GM12878 (cell line): ENCODE measurements around the gene ALKBH1. TPM values are rescaled to one million over a fixed set of nuclear protein-coding genes. Genes with fewer than 3 reads are reported as not detected.

ENCODE experiments used
- ATAC-seq: fragments of 200-7000 bp; cut with Tn5 transposase; 3 replicates; pipeline ENCODE4 v1.9.1; 2020; ENCODE audit warnings: mild to moderate bottlenecking, moderate library complexity
- Bru-seq: library from RNA; stranded (reverse); fragments of 400-500 nt; gene quantifications from one replicate; lab custom pipeline; 2021; lab: Mats Ljungman, UMichigan
- BruChase-seq, 2 experiments: library from RNA; stranded (reverse); fragments of 400-500 nt; gene quantifications; one replicate each; lab custom pipeline; 2021; lab: Mats Ljungman, UMichigan
- BruUV-seq: library from RNA; stranded (reverse); fragments of 400-500 nt; replicated peaks from 2 replicates; lab custom pipeline; 2021; lab: Mats Ljungman, UMichigan
- CTCF ChIA-PET: fragments of 300-600 bp; sonication (Branson Sonifier 250); formaldehyde crosslinking; extraction: SDS; loops from one replicate; lab custom pipeline; 2021; ENCODE audit warnings: inconsistent platforms; lab: Yijun Ruan, JAX
- POLR2A ChIA-PET: fragments of 350-600 bp; formaldehyde crosslinking; extraction: SDS; loops from one replicate; lab custom pipeline; 2021; ENCODE audit warnings: inconsistent platforms; lab: Charles Lee
- RAD21 ChIA-PET: fragments of 300-600 bp; sonication (Branson Sonifier 250); formaldehyde crosslinking; loops from one replicate; lab custom pipeline; 2023; ENCODE audit warnings: antibody characterized with exemption; ENCODE audit not compliant: unreplicated experiment; lab: Charles Lee
- SMC1A ChIA-PET: fragments of 300-600 bp; sonication (Branson Sonifier 250); formaldehyde crosslinking; loops from one replicate; lab custom pipeline; 2023; ENCODE audit not compliant: unreplicated experiment, uncharacterized antibody; lab: Charles Lee
- DNase-seq: peaks from one replicate; pipeline ENCODE4 v3.0.0-alpha.2; 2011; ENCODE audit warnings: low read depth, low spot score
- FAIRE-seq: peaks from 3 replicates; lab custom pipeline; 2011; peaks lifted over from hg19 to GRCh38; lab: Jason Lieb, UNC
- H2AFZ ChIP-seq: 2 replicates; pipeline ENCODE4 v1.6.0; 2011; ENCODE audit warnings: low read depth, low read length, control low read depth; ENCODE audit not compliant: control insufficient read depth
- H3K27ac ChIP-seq: 2 replicates; pipeline ENCODE4 v1.5.1; 2011; ENCODE audit warnings: control low read depth; ENCODE audit not compliant: control insufficient read depth, insufficient read depth
- H3K27me3 ChIP-seq, 2 experiments: replicated peaks in 1 of 2; 2 replicates each; pipeline versions ENCODE4 v1.6.0 to v1.6.1; 2011; ENCODE audit warnings: low read length in 1 of 2; ENCODE audit not compliant: control insufficient read depth in 2 of 2, insufficient read depth in 2 of 2
- H3K36me3 ChIP-seq, 2 experiments: 2 replicates each; pipeline ENCODE4 v1.5.1; 2011; ENCODE audit warnings: low read length in 1 of 2; ENCODE audit not compliant: control insufficient read depth in 2 of 2, insufficient read depth in 2 of 2
- H3K4me1 ChIP-seq: 2 replicates; pipeline ENCODE4 v1.6.1; 2011; ENCODE audit warnings: mild to moderate bottlenecking, low read length, moderate library complexity, mixed read lengths; ENCODE audit not compliant: control insufficient read depth, insufficient read depth
- H3K4me2 ChIP-seq: 2 replicates; pipeline ENCODE4 v1.6.0; 2011; ENCODE audit warnings: control low read depth; ENCODE audit not compliant: control insufficient read depth, insufficient read depth
- H3K4me3 ChIP-seq: fragments of 200-600 bp; sonication (generic); 2 replicates; pipeline ENCODE4 v1.5.1; 2016
- H3K79me2 ChIP-seq: 2 replicates; pipeline ENCODE4 v1.6.0; 2011; ENCODE audit warnings: low read length; ENCODE audit not compliant: control insufficient read depth, insufficient read depth
- H3K9ac ChIP-seq: 2 replicates; pipeline ENCODE4 v1.8.0; 2011; ENCODE audit warnings: low read length, control low read depth, mixed read lengths; ENCODE audit not compliant: control insufficient read depth, insufficient read depth
- H3K9me3 ChIP-seq: replicated peaks from 3 replicates; pipeline ENCODE4 v1.5.1; 2011; ENCODE audit warnings: mild to moderate bottlenecking, low read length; ENCODE audit not compliant: control insufficient read depth, insufficient read depth
- H4K20me1 ChIP-seq: 2 replicates; pipeline ENCODE4 v1.6.0; 2011; ENCODE audit not compliant: control insufficient read depth, insufficient read depth
- BRCA1 ChIP-seq: IDR thresholded peaks from 2 replicates; pipeline ENCODE4 v1.6.1; 2011; ENCODE audit warnings: low read depth, low read length, improper control_type of control experiment
- CBFB ChIP-seq: IDR thresholded peaks from 2 replicates; pipeline ENCODE4 v1.6.1; 2016; ENCODE audit warnings: antibody characterized with exemption, low read depth
- ELK1 ChIP-seq: IDR thresholded peaks from 2 replicates; pipeline ENCODE4 v1.6.1; 2012; ENCODE audit warnings: low read depth, low read length, improper control_type of control experiment
- HCFC1 ChIP-seq: fragments of 150-350 bp; IDR thresholded peaks from 2 replicates; pipeline ENCODE4 v1.6.1; 2014; ENCODE audit warnings: low read length
- KDM1A ChIP-seq: fragments of 200-600 bp; sonication (generic); IDR thresholded peaks from 2 replicates; pipeline ENCODE4 v1.6.1; 2016; ENCODE audit warnings: borderline replicate concordance
- KLF5 ChIP-seq: fragments of 450-650 bp; IDR thresholded peaks from 2 replicates; pipeline ENCODE4 v1.6.1; 2014; ENCODE audit warnings: mild to moderate bottlenecking; ENCODE audit not compliant: partially characterized antibody
- NFYB ChIP-seq: IDR thresholded peaks from 2 replicates; pipeline ENCODE4 v1.6.1; 2011; ENCODE audit warnings: low read depth, mild to moderate bottlenecking, low read length, improper control_type of control experiment, moderate library complexity; ENCODE audit not compliant: insufficient read depth
- RCOR1 ChIP-seq: conservative IDR thresholded peaks from 2 replicates; pipeline ENCODE4 v1.6.1; 2012; ENCODE audit warnings: low read depth, low read length, improper control_type of control experiment
- RFX5 ChIP-seq: IDR thresholded peaks from 2 replicates; pipeline ENCODE4 v1.6.1; 2011; ENCODE audit warnings: low read depth, low read length, improper control_type of control experiment
- SIN3A ChIP-seq: IDR thresholded peaks from 2 replicates; pipeline ENCODE4 v1.6.1; 2012; ENCODE audit warnings: low read depth, low read length, improper control_type of control experiment
- SIX5 ChIP-seq: IDR thresholded peaks from 2 replicates; pipeline ENCODE4 v1.6.1; 2011; ENCODE audit warnings: mild to moderate bottlenecking, low read depth, low read length, moderate library complexity; ENCODE audit not compliant: severe bottlenecking
- SUPT20H ChIP-seq: IDR thresholded peaks from 2 replicates; pipeline ENCODE4 v1.6.1; 2011; ENCODE audit warnings: low read depth, mild to moderate bottlenecking, low read length, moderate library complexity, borderline replicate concordance; ENCODE audit not compliant: control insufficient read depth
- TAF1 ChIP-seq: IDR thresholded peaks from 2 replicates; pipeline ENCODE4 v1.6.1; 2011; ENCODE audit warnings: mild to moderate bottlenecking, low read depth, low read length, borderline replicate concordance
- ZNF207 ChIP-seq: fragments of 450-650 bp; IDR thresholded peaks from 2 replicates; pipeline ENCODE4 v1.6.1; 2014; ENCODE audit warnings: antibody characterized with exemption, mild to moderate bottlenecking, borderline replicate concordance
- ZSCAN29 ChIP-seq: fragments of 450-650 bp; IDR thresholded peaks from 2 replicates; pipeline ENCODE4 v1.6.1; 2017; ENCODE audit warnings: mild to moderate bottlenecking, moderate library complexity
- WGBS: methylation state at CpG from one replicate; pipeline ENCODE4 v1.1.6; 2016; ENCODE audit warnings: low lambda C conversion rate; ENCODE audit not compliant: insufficient replicate concordance, insufficient coverage; ENCODE audit errors: missing lambda C conversion rate; 5-methylcytosine and 5-hydroxymethylcytosine counted together
- in situ Hi-C: fragments of 300-500 bp; cut with MboI; formaldehyde crosslinking; loops from 9 replicates; pipeline ENCODE4 v1.14.3; 2018; ENCODE audit warnings: mixed read lengths
- intact Hi-C: fragments of 100-400 bp; cut with micrococcal nuclease; formaldehyde crosslinking; loops from one replicate; pipeline ENCODE4 v1.14.2; 2022; ENCODE audit not compliant: unreplicated experiment
- long read RNA-seq, 2 experiments: library from polyadenylated mRNA; unstranded; transcript quantifications; one replicate each; pipeline ENCODE4 v2.0.0, GENCODE V29; 2019 to 2020
- polyA minus RNA-seq, 3 experiments: library from RNA; depleted of rRNA, polyadenylated mRNA; stranded (reverse); fragments of >200 nt; gene quantifications; 2 replicates each; pipeline ENCODE4 v1.2.3, GENCODE V29; 2011
- polyA plus RNA-seq, 11 experiments: library from polyadenylated mRNA; depleted of rRNA in 4 of 11; unstranded in 6 of 11; stranded (reverse) in 5 of 11; fragments of >200 nt; fragmentation: Nextera tagmentation in 4 of 11; fragmentation: Illumina TruSeq in 1 of 11; extraction: Ambion mirVana in 4 of 11; extraction: Trizol in 1 of 11; gene quantifications; 1 replicate in 1 of 11; 2 replicates in 10 of 11; pipeline versions ENCODE4 v1.2.1 to v1.2.3, GENCODE V29; 2011 to 2016; ENCODE audit warnings: inconsistent platforms in 2 of 11, missing spikeins in 2 of 11, low read depth in 1 of 11
- total RNA-seq, 4 experiments: library from RNA; depleted of rRNA in 3 of 4; stranded (reverse); fragments of >200 nt in 3 of 4; fragmentation: Illumina TruSeq in 1 of 4; extraction: Trizol in 1 of 4; gene quantifications; 2 replicates each; pipeline versions ENCODE4 v1.2.1 to v1.2.3, GENCODE V29; 2013 to 2021
- TF ChIP-seq, protein P1 (sequence below): fragments of 450-650 bp; IDR thresholded peaks from 2 replicates; pipeline ENCODE4 v1.6.1; 2017; ENCODE audit warnings: low read depth, mild to moderate bottlenecking, moderate library complexity

Gene ALKBH1
- 11.3 and 11.7 TPM in 2 replicates for total RNA-seq (2013; cell fraction: nucleolus; rRNA removed)
- 14.9 and 15.0 TPM in 2 replicates for total RNA-seq (2014; rRNA removed)
- 12.2 and 14.7 TPM in 2 replicates for total RNA-seq (2014; rRNA removed; fragmentation: Illumina TruSeq; extraction: Trizol)
- total RNA-seq (2021) = 15.4 and 18.9 TPM in 2 replicates
- 3.0 TPM for polyA plus RNA-seq (2011; ENCODE audit: low read depth)
- 24.1 and 27.0 TPM in 2 replicates for polyA plus RNA-seq (2011; rRNA removed)
- 17.6 and 18.5 TPM in 2 replicates for polyA plus RNA-seq (2011; cell fraction: cytosol; rRNA removed)
- 13.5 and 15.0 TPM in 2 replicates for polyA plus RNA-seq (2011; cell fraction: nucleus; rRNA removed)
- polyA plus RNA-seq (2012) = 7.8 and 8.1 TPM in 2 replicates
- 19.7 and 23.1 TPM in 2 replicates for polyA plus RNA-seq (2014; fragmentation: Illumina TruSeq; extraction: Trizol)
- polyA plus RNA-seq (2014; fragmentation: Nextera tagmentation; extraction: Ambion mirVana) = 1 to 10 TPM; 6.5 to 9.3 TPM
- polyA plus RNA-seq (2014; rRNA removed) = 13.5 and 15.2 TPM in 2 replicates
- 10 to 100 TPM; 19.8 to 23.4 TPM for polyA plus RNA-seq (2016; fragmentation: Nextera tagmentation; extraction: Ambion mirVana)
- 18.7 and 20.3 TPM in 2 replicates for polyA minus RNA-seq (2011; rRNA and poly(A)+ RNA removed)
- 4.0 and 7.5 TPM in 2 replicates for polyA minus RNA-seq (2011; cell fraction: cytosol; rRNA and poly(A)+ RNA removed)
- polyA minus RNA-seq (2011; cell fraction: nucleus; rRNA and poly(A)+ RNA removed) = 5.3 and 6.9 TPM in 2 replicates
- Bru-seq, nascent RNA = percentile 79 among the genes with signal in this experiment
- BruChase-seq, experiment 1, labeled RNA remaining after a 6-hour chase = percentile 69 among the genes with signal in this experiment
- BruChase-seq, experiment 2, labeled RNA remaining after a 2-hour chase = percentile 71 among the genes with signal in this experiment
- long read RNA-seq, experiment 1, transcript ALKBH1-201 (6 exons, 2,594 nt) = major isoform, 12 of 14 reads
- long read RNA-seq, experiment 1, partial matches to known transcripts = 0 of 14 reads
- long read RNA-seq, experiment 1, other reads (novel, unspliced or antisense) = 2 of 14 reads
- long read RNA-seq, experiment 2, transcript ALKBH1-201 (6 exons, 2,594 nt) = major isoform, 120 of 136 reads
- long read RNA-seq, experiment 2, partial matches to known transcripts = 8 of 136 reads
- long read RNA-seq, experiment 2, other reads (novel, unspliced or antisense) = 6 of 136 reads

DNA sequence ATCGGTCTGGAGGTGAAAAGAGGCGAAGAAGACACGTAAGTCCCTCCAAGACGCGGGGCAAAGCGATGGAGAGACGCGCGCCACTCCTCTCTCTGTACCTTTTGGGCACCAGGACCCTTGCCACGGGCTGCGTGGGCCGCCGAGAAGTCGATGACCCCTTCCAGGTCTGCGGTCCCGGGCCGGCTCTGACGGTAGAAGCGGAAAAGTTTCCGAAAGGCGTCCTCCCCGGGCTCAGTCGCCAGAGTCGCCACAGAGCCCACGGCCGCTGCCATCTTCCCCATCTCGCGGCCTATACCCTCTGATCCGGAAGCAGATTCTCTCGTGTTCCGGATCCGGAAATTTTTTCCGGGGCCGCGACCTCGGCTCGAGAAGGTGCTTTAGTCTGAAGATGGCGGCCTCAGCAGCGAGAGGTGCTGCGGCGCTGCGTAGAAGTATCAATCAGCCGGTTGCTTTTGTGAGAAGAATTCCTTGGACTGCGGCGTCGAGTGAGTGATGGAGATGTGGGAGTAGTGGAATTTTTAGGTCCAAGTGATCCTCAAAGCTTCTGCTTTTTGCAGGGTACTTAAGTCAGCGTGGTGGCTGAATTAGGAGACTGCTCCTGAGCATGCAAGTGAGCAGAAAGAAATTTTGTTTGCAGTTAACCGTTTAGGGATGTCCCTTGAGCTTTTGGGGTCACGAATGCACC lies at the start of gene ALKBH1, which contains the start of gene SLIRP:
Gene ALKBH1 (minus strand): TSS at position 300 of the 685 bp plus-strand sequence. CDS start 19 bp downstream, at position 281.
Gene SLIRP (plus strand): TSS at position 380 of the 685 bp plus-strand sequence. CDS start 9 bp downstream, at position 389.
- Histone ChIP-seq H3K36me3 (peaks cover 0 to 14% of the 10 kb centered on the region in 2 experiments; a peak in 3 of 4 replicates), H3K4me1 (peaks cover 7% of the 10 kb centered on the region), H3K27ac (peak within 1 kb of the TSS; percentile 64), H3K9ac (peak within 1 kb of the TSS; percentile 96), H3K27me3 (no peaks in the 10 kb centered on the region), H3K9me3 (no peaks in the 10 kb centered on the region), H3K4me2 (peak within 1 kb of the TSS; percentile 87), H3K79me2 (peaks cover 57% of the 10 kb centered on the region), H4K20me1 (no peaks in the 10 kb centered on the region; the same call in 1 of the 2 replicates), H3K4me3 (peak within 1 kb of the TSS; percentile 92), H2AFZ (peak within 1 kb of the TSS; percentile 88)
- intact Hi-C loops = loop anchor here (2.0 to 10.0 kb wide), 3 partner anchors 53 to 249 kb away; partner anchors contain the start of genes AHSA1, SNW1 and SPTLC2
- peak; percentile 70 for FAIRE-seq
- ChIA-PET RAD21 (interaction anchor here (1.2 to 2.0 kb wide), 2 partner anchors 248 to 251 kb away, joined by 3 to 13 read pairs; partner anchors contain the start of gene VIPAS39), POLR2A (interaction anchor here (0.7 kb wide), 1 partner anchor 49 kb away, joined by 3 read pairs; no protein-coding TSS in a partner anchor), SMC1A (interaction anchor here (1.1 to 4.0 kb wide), 3 partner anchors 11 to 248 kb away, joined by 3 to 16 read pairs (median 4); no protein-coding TSS in a partner anchor), CTCF (interaction anchor here (2.2 to 3.4 kb wide), 2 partner anchors 250 to 392 kb away, joined by 7 to 31 read pairs; partner anchors contain the start of genes AHSA1 and VIPAS39)
- ATAC-seq = peak; percentile 98
- in situ Hi-C loops = no loop called here
- DNase-seq = peak; percentile 26
- no TSS peak for BruUV-seq
- under 1% methylated on average over 49 of the region's 49 CpGs for WGBS
- TF ChIP-seq ZNF207 (peak; percentile 36; the same call in 1 of the 2 replicates), ZSCAN29 (no peak), SIN3A (peak; percentile 89), HCFC1 (peak; percentile 74), ELK1 (peak; percentile 96), KDM1A (no peak), NFYB (no peak), RCOR1 (no peak), SIX5 (peak; percentile 69), RFX5 (no peak), CBFB (peak; percentile 79), TAF1 (peak; percentile 99), SUPT20H (no peak), KLF5 (peak; percentile 63), BRCA1 (no peak)
- TF ChIP-seq, protein P1, sequence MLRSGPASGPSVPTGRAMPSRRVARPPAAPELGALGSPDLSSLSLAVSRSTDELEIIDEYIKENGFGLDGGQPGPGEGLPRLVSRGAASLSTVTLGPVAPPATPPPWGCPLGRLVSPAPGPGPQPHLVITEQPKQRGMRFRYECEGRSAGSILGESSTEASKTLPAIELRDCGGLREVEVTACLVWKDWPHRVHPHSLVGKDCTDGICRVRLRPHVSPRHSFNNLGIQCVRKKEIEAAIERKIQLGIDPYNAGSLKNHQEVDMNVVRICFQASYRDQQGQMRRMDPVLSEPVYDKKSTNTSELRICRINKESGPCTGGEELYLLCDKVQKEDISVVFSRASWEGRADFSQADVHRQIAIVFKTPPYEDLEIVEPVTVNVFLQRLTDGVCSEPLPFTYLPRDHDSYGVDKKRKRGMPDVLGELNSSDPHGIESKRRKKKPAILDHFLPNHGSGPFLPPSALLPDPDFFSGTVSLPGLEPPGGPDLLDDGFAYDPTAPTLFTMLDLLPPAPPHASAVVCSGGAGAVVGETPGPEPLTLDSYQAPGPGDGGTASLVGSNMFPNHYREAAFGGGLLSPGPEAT = peak; percentile 97
